Chondrocyte (in vitro differentiated cells): ENCODE data around the gene LTBP3. TPM values are rescaled to one million over a fixed set of nuclear protein-coding genes. Genes with fewer than 3 reads are reported as not detected.
A peak's percentile ranks its signal among the peaks of the same experiment; 100 is the strongest.

Experiments used
- DNase-seq: peaks from one replicate; pipeline ENCODE4 v3.0.0; 2021; ENCODE audit warnings: mixed read lengths, low spot score
- H3K27ac Mint-ChIP-seq: one replicate; pipeline ENCODE4 v1.8.0; 2021; ENCODE audit warnings: mild to moderate bottlenecking, moderate library complexity, mixed read lengths; ENCODE audit not compliant: unreplicated experiment
- H3K27me3 Mint-ChIP-seq: 2 replicates; pipeline ENCODE4 v1.8.0; 2021; ENCODE audit warnings: low read depth, mixed read lengths
- H3K36me3 Mint-ChIP-seq: 2 replicates; pipeline ENCODE4 v1.8.0; 2021; ENCODE audit warnings: low read depth, mixed read lengths
- H3K4me1 Mint-ChIP-seq: 2 replicates; pipeline ENCODE4 v1.8.0; 2021; ENCODE audit warnings: low read depth, mild to moderate bottlenecking, mixed read lengths
- H3K4me3 Mint-ChIP-seq: one replicate; pipeline ENCODE4 v1.8.0; 2021; ENCODE audit warnings: mild to moderate bottlenecking, moderate library complexity, mixed read lengths; ENCODE audit not compliant: unreplicated experiment
- H3K9me3 Mint-ChIP-seq: 2 replicates; pipeline ENCODE4 v1.8.0; 2021; ENCODE audit warnings: low read depth, mixed read lengths
- total RNA-seq: library from RNA; stranded (reverse); gene quantifications from 3 replicates; pipeline ENCODE4 v1.2.1, GENCODE V29; 2021
- TF ChIP-seq, protein P1 (sequence below): fragments of 200-600 bp; sonication (generic); IDR thresholded peaks from 2 replicates; pipeline ENCODE4 v1.5.0; 2021; ENCODE audit warnings: antibody characterized with exemption, mild to moderate bottlenecking, moderate library complexity

LTBP3 gene
- total RNA-seq, 1 donor from 2014 or later: 271 TPM

DNA sequence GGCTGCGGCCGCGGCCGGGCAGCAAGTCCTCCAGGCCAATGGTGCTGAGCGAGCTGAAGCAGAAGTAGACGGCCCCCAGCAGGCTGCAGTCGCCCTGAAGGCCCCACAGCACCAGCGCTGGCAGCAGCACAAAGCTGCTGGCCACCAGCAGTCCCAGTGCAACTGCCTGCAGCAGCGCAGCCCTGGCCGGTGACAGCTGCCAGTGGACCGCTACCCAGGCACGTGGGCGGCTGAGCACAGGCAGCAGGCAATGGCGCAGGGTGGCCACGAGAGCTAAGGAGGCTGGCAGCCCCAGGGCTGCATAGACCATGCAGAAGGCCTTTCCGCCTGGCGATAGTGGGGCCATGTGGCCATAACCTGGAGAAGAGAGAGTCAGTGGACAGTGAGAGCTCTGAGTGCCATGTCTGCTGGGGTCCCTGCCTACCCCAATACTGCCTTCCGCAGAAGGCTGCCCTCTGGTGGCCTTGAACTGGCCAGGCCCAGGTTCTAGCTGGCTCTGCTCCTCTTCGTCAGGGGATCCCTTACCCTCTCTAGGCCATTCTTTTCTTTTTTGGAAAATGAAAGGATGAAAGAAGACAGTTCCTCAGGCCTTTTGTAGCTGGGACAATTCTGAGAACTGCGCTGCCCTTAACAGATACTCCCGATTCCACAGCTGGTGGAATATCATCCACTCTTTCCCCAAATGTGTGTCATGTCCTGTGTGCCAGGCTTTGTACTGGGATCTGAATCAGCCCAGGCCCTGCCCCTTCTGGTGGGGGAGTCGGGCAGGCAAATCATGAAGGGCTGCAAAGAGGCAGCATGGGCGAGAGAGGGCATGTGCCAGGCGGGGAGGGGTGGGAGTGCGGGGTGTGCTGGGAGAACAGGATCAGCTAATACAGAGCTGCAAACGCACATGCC lies 35.6 kb upstream of the LTBP3 start:
- no peak for DNase-seq
- H3K27ac Mint-ChIP-seq: no peak overlapping the region
- TF ChIP-seq, protein P1, sequence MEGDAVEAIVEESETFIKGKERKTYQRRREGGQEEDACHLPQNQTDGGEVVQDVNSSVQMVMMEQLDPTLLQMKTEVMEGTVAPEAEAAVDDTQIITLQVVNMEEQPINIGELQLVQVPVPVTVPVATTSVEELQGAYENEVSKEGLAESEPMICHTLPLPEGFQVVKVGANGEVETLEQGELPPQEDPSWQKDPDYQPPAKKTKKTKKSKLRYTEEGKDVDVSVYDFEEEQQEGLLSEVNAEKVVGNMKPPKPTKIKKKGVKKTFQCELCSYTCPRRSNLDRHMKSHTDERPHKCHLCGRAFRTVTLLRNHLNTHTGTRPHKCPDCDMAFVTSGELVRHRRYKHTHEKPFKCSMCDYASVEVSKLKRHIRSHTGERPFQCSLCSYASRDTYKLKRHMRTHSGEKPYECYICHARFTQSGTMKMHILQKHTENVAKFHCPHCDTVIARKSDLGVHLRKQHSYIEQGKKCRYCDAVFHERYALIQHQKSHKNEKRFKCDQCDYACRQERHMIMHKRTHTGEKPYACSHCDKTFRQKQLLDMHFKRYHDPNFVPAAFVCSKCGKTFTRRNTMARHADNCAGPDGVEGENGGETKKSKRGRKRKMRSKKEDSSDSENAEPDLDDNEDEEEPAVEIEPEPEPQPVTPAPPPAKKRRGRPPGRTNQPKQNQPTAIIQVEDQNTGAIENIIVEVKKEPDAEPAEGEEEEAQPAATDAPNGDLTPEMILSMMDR: peak; percentile 82

DNA sequence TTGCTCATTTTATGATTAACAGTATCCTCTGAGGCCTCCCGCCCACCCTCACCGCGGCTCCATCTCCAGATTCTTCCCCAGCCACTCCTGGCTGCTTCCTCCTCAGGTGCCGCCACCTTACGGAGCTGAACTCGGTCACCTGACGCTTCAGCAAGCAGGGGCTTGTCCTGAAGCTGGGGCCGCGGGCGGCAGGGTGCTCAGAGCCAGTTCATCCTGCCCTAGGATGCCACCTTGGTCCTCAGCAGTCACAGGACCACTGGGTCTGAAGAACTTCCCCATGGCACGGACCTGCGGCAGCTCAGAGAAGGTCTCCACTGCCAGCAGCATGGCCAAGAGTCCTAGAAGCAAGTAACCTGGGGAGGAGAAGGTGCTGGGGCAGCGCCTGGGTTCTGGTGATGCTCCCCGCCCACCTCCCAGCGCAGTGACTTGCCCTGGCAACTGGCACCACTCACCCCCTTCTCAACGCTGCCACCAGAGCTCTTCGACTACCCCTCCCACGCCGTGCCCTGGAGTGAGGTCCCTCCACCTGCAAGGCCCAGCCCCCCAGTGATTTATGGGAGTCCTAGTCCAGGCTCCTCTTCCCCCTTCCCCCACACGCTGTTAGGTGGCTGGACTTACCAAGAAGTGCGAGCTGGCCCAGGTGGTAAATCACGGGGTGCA lies 34.8 kb upstream of the LTBP3 start:
- H3K9me3 Mint-ChIP-seq: no peaks in the 10 kb centered on the region
- H3K27ac Mint-ChIP-seq: no peak overlapping the region
- peaks cover 15% of the 10 kb centered on the region for H3K4me1 Mint-ChIP-seq
- TF ChIP-seq, protein P1: no peak
- no peak for DNase-seq
- H3K36me3 Mint-ChIP-seq: peaks cover 6% of the 10 kb centered on the region
- H3K4me3 Mint-ChIP-seq: no peak overlapping the region
- H3K27me3 Mint-ChIP-seq: no peaks in the 10 kb centered on the region

More for the DNA sequence above, 35.6 kb upstream of the LTBP3 start:
- no peaks in the 10 kb centered on the region for H3K9me3 Mint-ChIP-seq
- peaks cover 10% of the 10 kb centered on the region for H3K4me1 Mint-ChIP-seq
- H3K36me3 Mint-ChIP-seq: peaks cover 6% of the 10 kb centered on the region
- H3K27me3 Mint-ChIP-seq: no peaks in the 10 kb centered on the region
- no peak overlapping the region for H3K4me3 Mint-ChIP-seq

- TF ChIP-seq, protein P1: no peak
- H3K27ac Mint-ChIP-seq: no peak overlapping the region
- H3K9me3 Mint-ChIP-seq: no peaks in the 10 kb centered on the region
- H3K27me3 Mint-ChIP-seq: no peaks in the 10 kb centered on the region
- H3K36me3 Mint-ChIP-seq: peaks cover 5% of the 10 kb centered on the region
- H3K4me3 Mint-ChIP-seq: no peak overlapping the region
- peaks cover 23% of the 10 kb centered on the region for H3K4me1 Mint-ChIP-seq
- no peak for DNase-seq
Observed at GRCh38 chr11:65591939-65592857, 34.0 kb upstream of the LTBP3 start.

DNA sequence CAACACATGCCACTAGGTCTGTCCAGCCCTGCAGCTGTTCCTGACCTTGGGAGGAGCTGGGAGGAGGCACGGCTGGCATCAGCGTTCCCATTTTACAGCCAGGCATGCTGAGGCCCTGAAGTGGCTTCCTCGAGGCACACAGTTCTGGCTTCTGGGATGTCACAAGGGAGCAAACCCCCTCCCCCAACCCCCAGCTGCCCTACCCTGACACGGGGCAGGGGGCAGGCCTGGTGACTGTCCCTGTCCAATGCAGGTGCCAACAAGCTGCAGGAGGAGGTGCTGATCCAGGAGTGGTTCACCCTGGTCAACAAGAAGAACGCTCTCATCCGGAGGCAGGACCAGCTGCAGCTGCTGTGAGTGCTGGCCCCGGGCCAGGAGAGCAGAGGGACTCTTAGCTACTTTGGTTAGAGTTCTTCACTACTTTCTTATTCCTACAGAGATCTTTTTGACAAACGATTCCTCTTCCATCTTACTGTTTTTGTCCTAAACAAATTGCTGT lies 32.1 kb upstream of the LTBP3 start:
- Mint-ChIP-seq H3K27me3 (no peaks in the 10 kb centered on the region), H3K9me3 (no peaks in the 10 kb centered on the region), H3K4me3 (no peak overlapping the region), H3K27ac (no peak overlapping the region), H3K4me1 (peaks cover 30% of the 10 kb centered on the region), H3K36me3 (peaks cover 7% of the 10 kb centered on the region)
- TF ChIP-seq, protein P1: no peak
- DNase-seq: no peak
